HCT116 (cell line): ENCODE results near the gene WDSUB1. TPM values are rescaled to one million over a fixed set of nuclear protein-coding genes. Genes with fewer than 3 reads are reported as not detected.

Source experiments
- ATAC-seq: fragments of 200-7000 bp; cut with Tn5 transposase; 2 replicates; pipeline ENCODE4 v1.9.1; 2020; ENCODE audit warnings: mild to moderate bottlenecking, moderate library complexity
- BruUV-seq: library from RNA; stranded (reverse); fragments of 400-500 nt; replicated peaks from 2 replicates; lab custom pipeline; 2021; lab: Mats Ljungman, UMichigan
- CTCF ChIA-PET: fragments of 300-600 bp; sonication (Branson Sonifier 250); formaldehyde crosslinking; loops from one replicate; lab custom pipeline; 2021; ENCODE audit warnings: antibody characterized with exemption; lab: Charles Lee
- POLR2A ChIA-PET: fragments of 300-600, 350-600 bp; sonication (Branson Sonifier 250); formaldehyde crosslinking; loops from one replicate; lab custom pipeline; 2021; ENCODE audit warnings: antibody characterized with exemption; lab: Charles Lee
- RAD21 ChIA-PET, 2 experiments: fragments of 300-600 bp; sonication (Branson Sonifier 250); formaldehyde crosslinking; loops; one replicate each; lab custom pipeline; 2023; ENCODE audit warnings: low total read pairs in 2 of 2; ENCODE audit not compliant: uncharacterized antibody in 2 of 2, unreplicated experiment in 2 of 2, low non-redundant PET in 1 of 2; lab: Charles Lee
- DNase-seq: peaks from one replicate; pipeline ENCODE4 v3.0.0-alpha.2; 2010; ENCODE audit warnings: low read depth, low spot score
- H2AFZ ChIP-seq: fragments of 200-600 bp; shearing (Covaris generic), sonication (generic); 2 replicates; pipeline ENCODE4 v1.6.1; 2017; ENCODE audit warnings: low read depth, mixed run types, mixed read lengths, antibody characterized with exemption, low read length; ENCODE audit not compliant: poor library complexity, severe bottlenecking
- H3K27ac ChIP-seq: 2 replicates; pipeline ENCODE4 v1.5.1; 2012; ENCODE audit warnings: low read depth, low read length
- H3K27me3 ChIP-seq: fragments of 200-600 bp; sonication (generic); 2 replicates; pipeline ENCODE4 v1.6.1; 2016; ENCODE audit warnings: mixed run types, low read length, mixed read lengths; ENCODE audit not compliant: insufficient read depth
- H3K36me3 ChIP-seq, 2 experiments: fragments of 200-500 bp in 1 of 2; fragments of 200-600 bp in 1 of 2; sonication (Bioruptor generic) in 1 of 2; sonication (generic) in 1 of 2; 2 replicates each; pipeline versions ENCODE4 v1.5.1 to v1.6.1; 2014 to 2016; ENCODE audit warnings: low read length in 2 of 2, inconsistent platforms in 1 of 2, mixed read lengths in 1 of 2, mixed run types in 1 of 2; ENCODE audit not compliant: insufficient read depth in 2 of 2, control insufficient read depth in 1 of 2
- H3K4me1 ChIP-seq, 2 experiments: fragments of 200-600 bp in 1 of 2; sonication (generic) in 1 of 2; 2 replicates each; pipeline versions ENCODE4 v1.5.1 to v1.6.1; 2012 to 2017; ENCODE audit warnings: low read length in 2 of 2, inconsistent platforms in 1 of 2, mild to moderate bottlenecking in 1 of 2, mixed read lengths in 1 of 2, mixed run types in 1 of 2, moderate library complexity in 1 of 2; ENCODE audit not compliant: insufficient read depth in 2 of 2, control insufficient read depth in 1 of 2
- H3K4me2 ChIP-seq: fragments of 200-600 bp; sonication (generic); 2 replicates; pipeline ENCODE4 v1.6.1; 2017; ENCODE audit warnings: mixed run types, low read length, mixed read lengths
- H3K4me3 ChIP-seq, 2 experiments: fragments of 200-600 bp in 1 of 2; sonication (generic) in 1 of 2; replicated peaks in 1 of 2; 2 replicates each; pipeline ENCODE4 v1.5.1; 2011 to 2016; ENCODE audit warnings: low read length in 2 of 2, control low read depth in 1 of 2, low read depth in 1 of 2, mild to moderate bottlenecking in 1 of 2, mixed read lengths in 1 of 2, mixed run types in 1 of 2
- H3K79me2 ChIP-seq: fragments of 200-600 bp; sonication (generic); 2 replicates; pipeline ENCODE4 v1.6.1; 2017; ENCODE audit warnings: mild to moderate bottlenecking, mixed run types, low read length, moderate library complexity, mixed read lengths; ENCODE audit not compliant: insufficient read depth
- H3K9ac ChIP-seq: fragments of 200-600 bp; sonication (generic); 2 replicates; pipeline ENCODE4 v1.6.1; 2016; ENCODE audit warnings: low read length, mixed read lengths
- H3K9me2 ChIP-seq: fragments of 200-600 bp; sonication (generic), shearing (Covaris generic); 2 replicates; pipeline ENCODE4 v1.6.1; 2017; ENCODE audit warnings: mixed run types, mild to moderate bottlenecking, moderate library complexity; ENCODE audit not compliant: insufficient read depth
- H3K9me3 ChIP-seq, 2 experiments: fragments of 200-500 bp in 1 of 2; fragments of 200-600 bp in 1 of 2; sonication (Bioruptor generic) in 1 of 2; sonication (generic) in 1 of 2; 2 replicates each; pipeline ENCODE4 v1.6.1; 2014 to 2017; ENCODE audit warnings: low read length in 2 of 2, mixed read lengths in 2 of 2, inconsistent platforms in 1 of 2, low read depth in 1 of 2, mild to moderate bottlenecking in 1 of 2, mixed run types in 1 of 2, moderate library complexity in 1 of 2; ENCODE audit not compliant: control insufficient read depth in 1 of 2, insufficient read depth in 1 of 2
- H4K20me1 ChIP-seq: fragments of 200-600 bp; sonication (generic), shearing (Covaris generic); 2 replicates; pipeline ENCODE4 v1.6.1; 2017; ENCODE audit warnings: mixed run types, mild to moderate bottlenecking, moderate library complexity; ENCODE audit not compliant: insufficient read depth
- CBX3 ChIP-seq: IDR thresholded peaks from 2 replicates; pipeline ENCODE4 v1.6.1; 2012; ENCODE audit warnings: low read depth
- CEBPB ChIP-seq: IDR thresholded peaks from 2 replicates; pipeline ENCODE4 v1.6.1; 2012; ENCODE audit warnings: low read depth
- EGR1 ChIP-seq: IDR thresholded peaks from 2 replicates; pipeline ENCODE4 v1.6.1; 2012; ENCODE audit warnings: low read depth
- ELF1 ChIP-seq: IDR thresholded peaks from 2 replicates; pipeline ENCODE4 v1.6.1; 2012; ENCODE audit warnings: low read depth, borderline replicate concordance
- EZH2 ChIP-seq: fragments of 200-600 bp; sonication (generic); IDR thresholded peaks from 2 replicates; pipeline ENCODE4 v1.6.1; 2017; ENCODE audit warnings: antibody characterized with exemption, mixed run types
- POLR2A ChIP-seq: IDR thresholded peaks from 2 replicates; pipeline ENCODE4 v1.7.0; 2011; ENCODE audit warnings: borderline replicate concordance; ENCODE audit not compliant: insufficient read depth, insufficient read length; ENCODE audit errors: extremely low read depth
- RAD21 ChIP-seq: IDR thresholded peaks from 2 replicates; pipeline ENCODE4 v1.6.1; 2012; ENCODE audit warnings: low read depth, mild to moderate bottlenecking
- SP1 ChIP-seq: IDR thresholded peaks from 2 replicates; pipeline ENCODE4 v1.6.1; 2012; ENCODE audit warnings: low read depth
- TCF7L2 ChIP-seq: IDR thresholded peaks from 2 replicates; pipeline ENCODE4 v1.7.0; 2011; ENCODE audit warnings: borderline replicate concordance, inconsistent platforms; ENCODE audit not compliant: insufficient read depth, insufficient read length; ENCODE audit errors: extremely low read depth
- intact Hi-C: fragments of 100-400 bp; cut with micrococcal nuclease; formaldehyde crosslinking; loops from 2 replicates; pipeline ENCODE4 v1.10.0; 2022
- total RNA-seq: library from RNA; stranded (reverse); gene quantifications from one replicate; pipeline ENCODE4 v1.2.1, GENCODE V29; 2021; ENCODE audit not compliant: unreplicated experiment
- TF ChIP-seq, protein P1 (sequence below): IDR thresholded peaks from 2 replicates; pipeline ENCODE4 v1.6.1; 2012; ENCODE audit warnings: low read depth
- TF ChIP-seq, protein P2 (sequence below), 3 experiments: fragments of 200-600 bp in 1 of 3; sonication (generic) in 1 of 3; IDR thresholded peaks in 2 of 3; conservative IDR thresholded peaks in 1 of 3; 2 replicates each; pipeline ENCODE4 v1.5.1; 2012 to 2017; ENCODE audit warnings: low read depth in 2 of 3, low read length in 2 of 3, antibody characterized with exemption in 1 of 3, borderline replicate concordance in 1 of 3, control low read depth in 1 of 3, mild to moderate bottlenecking in 1 of 3, mixed read lengths in 1 of 3, mixed run types in 1 of 3, moderate library complexity in 1 of 3; ENCODE audit not compliant: insufficient read depth in 1 of 3
- TF ChIP-seq, protein P3 (sequence below): IDR thresholded peaks from 2 replicates; pipeline ENCODE4 v1.6.1; 2012

Gene WDSUB1
- total RNA-seq, 1 experiment from 2014 or later = 8.8 TPM

DNA sequence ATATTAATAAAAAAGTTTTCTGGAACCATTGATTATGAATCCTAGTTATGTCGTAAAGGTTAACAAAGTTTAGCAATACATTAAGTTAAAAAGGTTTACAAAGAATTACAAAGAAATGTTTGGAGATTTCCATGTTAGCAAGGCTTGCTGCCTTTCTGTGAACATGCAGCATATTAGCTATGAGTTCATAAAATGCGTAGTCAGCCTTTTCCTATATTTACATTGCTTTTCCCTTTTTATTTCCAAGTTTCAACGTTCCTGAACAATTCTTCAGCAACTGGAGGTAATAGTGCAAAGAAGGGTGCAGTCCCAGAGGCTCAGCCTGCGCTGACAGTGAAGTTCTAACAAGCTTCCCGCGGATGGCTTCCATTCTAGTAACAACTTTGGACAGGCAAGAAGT, 51.6 kb downstream of the WDSUB1 start:
- Histone ChIP-seq H3K4me1 (peaks cover 0 to 5% of the 10 kb centered on the region in 2 experiments; a peak in 1 of 4 replicates), H3K27ac (no peak overlapping the region), H3K9me3 (no peaks in the 10 kb centered on the region), H3K79me2 (no peaks in the 10 kb centered on the region)
- CTCF ChIA-PET = no interaction called here
- BruUV-seq = no TSS peak
- TF ChIP-seq, protein P1, sequence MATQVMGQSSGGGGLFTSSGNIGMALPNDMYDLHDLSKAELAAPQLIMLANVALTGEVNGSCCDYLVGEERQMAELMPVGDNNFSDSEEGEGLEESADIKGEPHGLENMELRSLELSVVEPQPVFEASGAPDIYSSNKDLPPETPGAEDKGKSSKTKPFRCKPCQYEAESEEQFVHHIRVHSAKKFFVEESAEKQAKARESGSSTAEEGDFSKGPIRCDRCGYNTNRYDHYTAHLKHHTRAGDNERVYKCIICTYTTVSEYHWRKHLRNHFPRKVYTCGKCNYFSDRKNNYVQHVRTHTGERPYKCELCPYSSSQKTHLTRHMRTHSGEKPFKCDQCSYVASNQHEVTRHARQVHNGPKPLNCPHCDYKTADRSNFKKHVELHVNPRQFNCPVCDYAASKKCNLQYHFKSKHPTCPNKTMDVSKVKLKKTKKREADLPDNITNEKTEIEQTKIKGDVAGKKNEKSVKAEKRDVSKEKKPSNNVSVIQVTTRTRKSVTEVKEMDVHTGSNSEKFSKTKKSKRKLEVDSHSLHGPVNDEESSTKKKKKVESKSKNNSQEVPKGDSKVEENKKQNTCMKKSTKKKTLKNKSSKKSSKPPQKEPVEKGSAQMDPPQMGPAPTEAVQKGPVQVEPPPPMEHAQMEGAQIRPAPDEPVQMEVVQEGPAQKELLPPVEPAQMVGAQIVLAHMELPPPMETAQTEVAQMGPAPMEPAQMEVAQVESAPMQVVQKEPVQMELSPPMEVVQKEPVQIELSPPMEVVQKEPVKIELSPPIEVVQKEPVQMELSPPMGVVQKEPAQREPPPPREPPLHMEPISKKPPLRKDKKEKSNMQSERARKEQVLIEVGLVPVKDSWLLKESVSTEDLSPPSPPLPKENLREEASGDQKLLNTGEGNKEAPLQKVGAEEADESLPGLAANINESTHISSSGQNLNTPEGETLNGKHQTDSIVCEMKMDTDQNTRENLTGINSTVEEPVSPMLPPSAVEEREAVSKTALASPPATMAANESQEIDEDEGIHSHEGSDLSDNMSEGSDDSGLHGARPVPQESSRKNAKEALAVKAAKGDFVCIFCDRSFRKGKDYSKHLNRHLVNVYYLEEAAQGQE = no peak
- TF ChIP-seq ELF1 = no peak
- TF ChIP-seq, all 23 proteins: peak for 0
- H3K27me3 ChIP-seq = no peaks in the 10 kb centered on the region
- no peak for ATAC-seq
- H3K9me2 ChIP-seq = no peaks in the 10 kb centered on the region
- ChIA-PET POLR2A (no interaction called here), RAD21 (no interaction called here)
- no peak for DNase-seq
- intact Hi-C loops = no loop called here
- H3K4me3 ChIP-seq = no peak overlapping the region
- H3K36me3 ChIP-seq = peaks cover 0 to 2% of the 10 kb centered on the region in 2 experiments; a peak in 1 of 4 replicates
- no peak overlapping the region for H3K4me2 ChIP-seq
- no peaks in the 10 kb centered on the region for H4K20me1 ChIP-seq
- H3K9ac ChIP-seq = no peak overlapping the region
- H2AFZ ChIP-seq = no peak overlapping the region

DNA sequence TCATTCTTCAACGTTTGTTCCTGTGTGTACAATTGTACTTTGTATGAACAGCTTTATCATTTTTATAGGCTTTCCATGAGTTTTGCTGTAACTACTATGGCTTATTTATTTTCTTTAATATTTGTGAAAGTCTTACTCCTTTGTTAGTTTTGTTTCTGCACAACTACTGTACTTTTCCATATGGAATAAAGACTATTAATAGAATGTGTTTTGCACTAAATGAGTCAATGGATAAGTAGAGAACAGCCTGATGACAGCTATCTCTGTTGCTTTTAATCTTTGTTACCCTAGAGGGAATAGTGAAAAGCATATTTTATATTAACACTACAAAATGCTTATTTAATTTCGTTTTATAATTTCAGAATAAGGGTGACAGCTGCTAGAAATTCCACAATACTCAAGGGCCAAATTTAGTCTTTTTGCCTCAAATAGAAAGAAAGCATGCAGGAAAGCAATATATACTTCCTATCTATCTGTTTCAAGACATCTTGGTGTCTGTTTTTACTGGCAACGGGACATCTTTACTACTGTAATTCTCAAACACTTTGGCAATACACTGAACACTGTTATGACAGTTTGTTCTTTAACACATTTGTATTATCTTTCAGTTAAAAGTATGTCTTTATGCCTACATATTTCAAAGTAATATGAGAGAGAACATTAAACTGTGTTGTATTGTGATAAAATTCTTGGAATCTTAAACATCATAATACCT, 53.9 kb downstream of the WDSUB1 start:
- H3K36me3 ChIP-seq = peaks cover 0 to 2% of the 10 kb centered on the region in 2 experiments; a peak in 1 of 4 replicates
- no peak overlapping the region for H3K27ac ChIP-seq
- H2AFZ ChIP-seq = no peak overlapping the region
- no peaks in the 10 kb centered on the region for H4K20me1 ChIP-seq
- TF ChIP-seq EZH2 (no peak), CEBPB (no peak), POLR2A (no peak), EGR1 (no peak), TCF7L2 (no peak), CBX3 (no peak), ELF1 (no peak), SP1 (no peak), RAD21 (no peak)
- TF ChIP-seq, protein P2, sequence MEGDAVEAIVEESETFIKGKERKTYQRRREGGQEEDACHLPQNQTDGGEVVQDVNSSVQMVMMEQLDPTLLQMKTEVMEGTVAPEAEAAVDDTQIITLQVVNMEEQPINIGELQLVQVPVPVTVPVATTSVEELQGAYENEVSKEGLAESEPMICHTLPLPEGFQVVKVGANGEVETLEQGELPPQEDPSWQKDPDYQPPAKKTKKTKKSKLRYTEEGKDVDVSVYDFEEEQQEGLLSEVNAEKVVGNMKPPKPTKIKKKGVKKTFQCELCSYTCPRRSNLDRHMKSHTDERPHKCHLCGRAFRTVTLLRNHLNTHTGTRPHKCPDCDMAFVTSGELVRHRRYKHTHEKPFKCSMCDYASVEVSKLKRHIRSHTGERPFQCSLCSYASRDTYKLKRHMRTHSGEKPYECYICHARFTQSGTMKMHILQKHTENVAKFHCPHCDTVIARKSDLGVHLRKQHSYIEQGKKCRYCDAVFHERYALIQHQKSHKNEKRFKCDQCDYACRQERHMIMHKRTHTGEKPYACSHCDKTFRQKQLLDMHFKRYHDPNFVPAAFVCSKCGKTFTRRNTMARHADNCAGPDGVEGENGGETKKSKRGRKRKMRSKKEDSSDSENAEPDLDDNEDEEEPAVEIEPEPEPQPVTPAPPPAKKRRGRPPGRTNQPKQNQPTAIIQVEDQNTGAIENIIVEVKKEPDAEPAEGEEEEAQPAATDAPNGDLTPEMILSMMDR (IDR thresholded peaks at IDR 0.05 in 2 of 3, conservative IDR thresholded peaks at IDR 0.05 in 1 of 3; ENCODE audit: borderline replicate concordance in 1 of 3, insufficient read depth in 1 of 3, low read depth in 2 of 3, low read length in 2 of 3) = no peak
- TF ChIP-seq, protein P3, sequence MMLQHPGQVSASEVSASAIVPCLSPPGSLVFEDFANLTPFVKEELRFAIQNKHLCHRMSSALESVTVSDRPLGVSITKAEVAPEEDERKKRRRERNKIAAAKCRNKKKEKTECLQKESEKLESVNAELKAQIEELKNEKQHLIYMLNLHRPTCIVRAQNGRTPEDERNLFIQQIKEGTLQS = no peak
- H3K4me2 ChIP-seq = no peak overlapping the region
- intact Hi-C loops = no loop called here
- H3K27me3 ChIP-seq = no peaks in the 10 kb centered on the region
- H3K4me1 ChIP-seq = peaks cover 0 to 5% of the 10 kb centered on the region in 2 experiments; a peak in 1 of 4 replicates
- H3K4me3 ChIP-seq = no peak overlapping the region
- no peak overlapping the region for H3K9ac ChIP-seq
- DNase-seq (no peak), ATAC-seq (no peak)
- BruUV-seq = no TSS peak
- no peaks in the 10 kb centered on the region for H3K9me2 ChIP-seq
- POLR2A ChIA-PET = no interaction called here
- RAD21 ChIA-PET = no interaction called here
- no peaks in the 10 kb centered on the region for H3K79me2 ChIP-seq
- no peaks in the 10 kb centered on the region for H3K9me3 ChIP-seq
- CTCF ChIA-PET = no interaction called here
